ENCODE results near the gene TERF2IP. TPM values are rescaled to one million over a fixed set of nuclear protein-coding genes. Genes with fewer than 3 reads are reported as not detected.
A peak's percentile ranks its signal among the peaks of the same experiment; 100 is the strongest.

The TERF2IP gene
- total and polyA plus RNA-seq, 9 of the 15 experiments (the other 6 are each of a cell fraction or from before 2014, with no cell fraction given) = 14.5 to 64.2 (median 47.0) TPM

GRCh38 chr16:75620326-75621169 lies 27.0 kb upstream of the TERF2IP start (continued):
- TF ChIP-seq ZNF592 (IDR thresholded peaks at IDR 0.05) = peak; percentile 72
- peak; percentile 31; the same call in 1 of the 2 replicates for TF ChIP-seq ZNF316 (IDR thresholded peaks at IDR 0.05)

GRCh38 chr16:75621170-75621477 lies 26.4 kb upstream of the TERF2IP start:
- ChIA-PET POLR2A (interaction anchor here (0.5 to 2.1 kb wide), 16 partner anchors 11 to 706 kb away, joined by 3 to 9 read pairs (median 4); partner anchors contain the start of genes CFDP1 and TERF2IP), CTCF (ENCODE audit: low intra/inter-chr PET ratio) (interaction anchor here (0.6 to 0.9 kb wide), 2 partner anchors 26 to 156 kb away, joined by 3 read pairs; partner anchors contain the start of genes KARS1 and TERF2IP)
- H3K79me2 ChIP-seq (ENCODE audit: control insufficient read depth, insufficient read depth, low read length) = peaks cover 14% of the 10 kb centered on the region
- peak overlapping the region; percentile 77 for H3K4me2 ChIP-seq (ENCODE audit: insufficient read depth, low read length)
- DNase-seq (ENCODE audit: extremely low read depth in 1 of 4, low spot score in 3 of 4) (peak; percentile 52 to 86 (median 66)), FAIRE-seq (peak; percentile 91), ATAC-seq (peak; percentile 77)
- in situ Hi-C loops (cut with MboI) (no loop called here), intact Hi-C loops (cut with micrococcal nuclease) (loop anchor here (1.0 to 5.0 kb wide), 5 partner anchors 27 to 150 kb away; no protein-coding TSS in a partner anchor)
- peak overlapping the region; percentile 25; the same call in 1 of the 2 replicates for H2AFZ ChIP-seq (ENCODE audit: low read depth, low read length)
- H3K9me3 ChIP-seq (replicated peaks; ENCODE audit: control insufficient read depth, insufficient read depth, low read depth, low read length) = no peaks in the 10 kb centered on the region
- H3K4me1 ChIP-seq (replicated peaks in 1 of 2; ENCODE audit: control insufficient read depth in 2 of 2, insufficient read depth in 2 of 2, low read length in 2 of 2) = peaks cover 27 to 28% of the 10 kb centered on the region in 2 experiments
- no TSS peak for BruUV-seq (replicated peaks)
- H3K36me3 ChIP-seq (ENCODE audit: control insufficient read depth, insufficient read depth, low read length) = peaks cover 40% of the 10 kb centered on the region
- no peaks in the 10 kb centered on the region for H4K20me1 ChIP-seq (replicated peaks; ENCODE audit: control insufficient read depth, insufficient read depth, low read length)
- H3K9ac ChIP-seq (ENCODE audit: insufficient read depth in 1 of 2, low read depth in 2 of 2, low read length in 2 of 2) = peak overlapping the region in 1 of 2 experiments; percentile 26; a peak in 1 of 4 replicates
- peak overlapping the region; percentile 69 for H3K27ac ChIP-seq (ENCODE audit: extremely low read depth, low read depth, low read length)
- H3K4me3 ChIP-seq = no peak overlapping the region
- H3K9me1 ChIP-seq (ENCODE audit: control insufficient read depth, insufficient read depth, low read length) = no peaks in the 10 kb centered on the region
- 0% methylated on average over 2 of the region's 2 CpGs for WGBS (ENCODE audit: insufficient coverage, low coverage, missing lambda C conversion rate)
- H3K27me3 ChIP-seq (ENCODE audit: control insufficient read depth in 2 of 2, insufficient read depth in 2 of 2, low read length in 2 of 2) = no peaks in the 10 kb centered on the region
- TF ChIP-seq MXD1 (CRISPR knock-in tag; IDR thresholded peaks at IDR 0.05; ENCODE audit: borderline replicate concordance, poor library complexity, severe bottlenecking) = no peak
- TF ChIP-seq PHTF2 (CRISPR knock-in tag; IDR thresholded peaks at IDR 0.05) = no peak
- no peak for TF ChIP-seq BMI1 (IDR thresholded peaks at IDR 0.05; ENCODE audit: low read length)
- TF ChIP-seq TAF15 (IDR thresholded peaks at IDR 0.05; ENCODE audit: low read depth, low read length) = no peak
- peak; percentile 86 for TF ChIP-seq CBFA2T2 (conservative IDR thresholded peaks at IDR 0.05)
- TF ChIP-seq ZBTB2 (IDR thresholded peaks at IDR 0.05) = no peak; the same call in 1 of the 2 replicates
- no peak for TF ChIP-seq ZNF408 (CRISPR knock-in tag; IDR thresholded peaks at IDR 0.05; ENCODE audit: low read depth)
- TF ChIP-seq ZBTB7A (IDR thresholded peaks at IDR 0.05; ENCODE audit: borderline replicate concordance, control insufficient read depth, low read depth, low read length) = 0 out of 2 replicates have a peak, but pooled peaks have one; percentile 29
- no peak for TF ChIP-seq ZNF174 (CRISPR knock-in tag; IDR thresholded peaks at IDR 0.05)

Data from K562 (cell line).